KG1 (cell line): ENCODE results near the gene PAGE4.

Experiments
- DNase-seq: peaks from one replicate; lab custom pipeline; 2025; lab: John Stamatoyannopoulos, UW

The PAGE4 gene

GRCh38 chrX:49829016-49829415 lies at the start of gene PAGE4:
Gene PAGE4 (plus strand): TSS chrX:49829303. CDS start chrX:49830429, 1,126 bp downstream.
- DNase-seq, result no peak

GRCh38 chrX:49784747-49785280 lies 44.3 kb upstream of the PAGE4 start:
- DNase-seq, result no peak

GRCh38 chrX:49792376-49792775 lies 36.7 kb upstream of the PAGE4 start:
- no peak for DNase-seq

- DNase-seq, result no peak
Measured at GRCh38 chrX:49793686-49794085, 35.4 kb upstream of the PAGE4 start.

GRCh38 chrX:49799828-49800227 lies 29.3 kb upstream of the PAGE4 start:
- DNase-seq, result no peak

GRCh38 chrX:49809891-49810632 lies 19.0 kb upstream of the PAGE4 start:
- no peak for DNase-seq

- DNase-seq, result no peak
Measured at GRCh38 chrX:49812177-49812576, 16.9 kb upstream of the PAGE4 start.

- DNase-seq, result no peak
Measured at GRCh38 chrX:49816435-49816834, 12.7 kb upstream of the PAGE4 start.

GRCh38 chrX:49838374-49838773 lies 9.3 kb downstream of the PAGE4 start:
- no peak for DNase-seq

GRCh38 chrX:49840679-49841078 lies 11.6 kb downstream of the PAGE4 start:
- DNase-seq, result no peak

- no peak for DNase-seq
Measured at GRCh38 chrX:49842621-49843020, 13.5 kb downstream of the PAGE4 start.

GRCh38 chrX:49844611-49845010 lies 15.5 kb downstream of the PAGE4 start:
- DNase-seq, result no peak

GRCh38 chrX:49845701-49846403 lies 16.7 kb downstream of the PAGE4 start:
- no peak for DNase-seq

GRCh38 chrX:49846522-49846921 lies 17.4 kb downstream of the PAGE4 start:
- DNase-seq, result no peak

GRCh38 chrX:49848275-49848674 lies 19.2 kb downstream of the PAGE4 start:
- DNase-seq, result no peak

- no peak for DNase-seq
Measured at GRCh38 chrX:49850028-49850427, 20.9 kb downstream of the PAGE4 start.

- DNase-seq, result no peak
Measured at GRCh38 chrX:49853661-49854060, 24.6 kb downstream of the PAGE4 start.

- DNase-seq, result no peak
Measured at GRCh38 chrX:49856819-49857218, 27.7 kb downstream of the PAGE4 start.

- DNase-seq, result no peak
Measured at GRCh38 chrX:49858341-49858740, 29.2 kb downstream of the PAGE4 start.

GRCh38 chrX:49859491-49859890 lies 30.4 kb downstream of the PAGE4 start:
- DNase-seq, result no peak

- DNase-seq, result no peak
Measured at GRCh38 chrX:49860867-49861535, 31.9 kb downstream of the PAGE4 start.

GRCh38 chrX:49862093-49862492 lies 33.0 kb downstream of the PAGE4 start:
- DNase-seq, result no peak

GRCh38 chrX:49868739-49869138 lies 39.6 kb downstream of the PAGE4 start:
- DNase-seq, result no peak
